B cell (primary cell): ENCODE measurements around the gene SH3D19. TPM values are rescaled to one million over a fixed set of nuclear protein-coding genes. Genes with fewer than 3 reads are reported as not detected.

Source experiments
- ATAC-seq: fragments of 200-7000 bp; cut with Tn5 transposase; one replicate; pipeline ENCODE4 v1.10.0; 2021; ENCODE audit warnings: low read depth, mild to moderate bottlenecking, moderate number of reproducible peaks, moderate library complexity
- CTCF ChIA-PET: fragments of 350-600 bp; sonication (Branson Sonifier 250); formaldehyde crosslinking; loops from one replicate; lab custom pipeline; 2021; ENCODE audit warnings: antibody characterized with exemption, inconsistent platforms; lab: Charles Lee
- POLR2A ChIA-PET: fragments of 350-600 bp; sonication (Branson Sonifier 250); formaldehyde crosslinking; loops from one replicate; lab custom pipeline; 2021; ENCODE audit warnings: antibody characterized with exemption; lab: Charles Lee
- DNase-seq: peaks from one replicate; pipeline ENCODE4 v3.0.0; 2013
- H2AFZ ChIP-seq: 2 replicates; pipeline ENCODE4 v1.6.1; 2012; ENCODE audit warnings: mild to moderate bottlenecking, low read depth, low read length; ENCODE audit not compliant: insufficient read depth, poor library complexity, severe bottlenecking
- H3K27ac ChIP-seq, 2 donors: 1 replicate in 1 of 2; 2 replicates in 1 of 2; pipeline ENCODE4 v1.5.1; 2012 to 2013; ENCODE audit warnings: low read length in 2 of 2, mild to moderate bottlenecking in 2 of 2, moderate library complexity in 1 of 2
- H3K27me3 ChIP-seq, 4 experiments: fragments of 200-600 bp in 1 of 4; sonication (generic) in 1 of 4; replicated peaks in 1 of 4; 1 replicate in 2 of 4; 2 replicates in 2 of 4; pipeline versions ENCODE4 v1.6.1 to v1.7.0; 2013 to 2016; ENCODE audit warnings: low read length in 3 of 4, mild to moderate bottlenecking in 2 of 4, mixed read lengths in 1 of 4, moderate library complexity in 1 of 4; ENCODE audit not compliant: insufficient read depth in 4 of 4, control insufficient read depth in 3 of 4; ENCODE audit errors: control extremely low read depth in 1 of 4
- H3K36me3 ChIP-seq, 2 experiments: replicated peaks in 1 of 2; 1 replicate in 1 of 2; 2 replicates in 1 of 2; pipeline versions ENCODE4 v1.6.1 to v1.7.1; 2013; ENCODE audit warnings: low read length in 1 of 2; ENCODE audit not compliant: insufficient read depth in 2 of 2, control insufficient read depth in 1 of 2; ENCODE audit errors: control extremely low read depth in 1 of 2, extremely low read depth in 1 of 2
- H3K4me1 ChIP-seq, 2 donors: fragments of 200-600 bp in 1 of 2; sonication (generic) in 1 of 2; 1 replicate in 1 of 2; 2 replicates in 1 of 2; pipeline versions ENCODE4 v1.5.1 to v1.6.1; 2013 to 2017; ENCODE audit warnings: low read length in 2 of 2; ENCODE audit not compliant: control insufficient read depth in 2 of 2, insufficient read depth in 2 of 2
- H3K4me2 ChIP-seq: replicated peaks from 2 replicates; pipeline ENCODE3; 2012; ENCODE audit warnings: mild to moderate bottlenecking, low read depth, low read length; ENCODE audit not compliant: poor library complexity, severe bottlenecking
- H3K4me3 ChIP-seq, 5 experiments: fragments of 200-600 bp in 1 of 5; sonication (generic) in 1 of 5; 1 replicate in 3 of 5; 2 replicates in 2 of 5; pipeline versions ENCODE4 v1.5.1 to v1.7.0; 2011 to 2016; ENCODE audit warnings: low read length in 4 of 5, mild to moderate bottlenecking in 4 of 5, low read depth in 2 of 5, control low read depth in 1 of 5, moderate library complexity in 1 of 5; ENCODE audit not compliant: insufficient read depth in 1 of 5; ENCODE audit errors: control extremely low read depth in 1 of 5, extremely low read depth in 1 of 5
- H3K79me2 ChIP-seq: fragments of 200-600 bp; sonication (generic); one replicate; pipeline ENCODE4 v1.6.0; 2016; ENCODE audit warnings: low read length; ENCODE audit not compliant: control insufficient read depth, insufficient read depth
- H3K9ac ChIP-seq: fragments of 200-600 bp; sonication (generic); 2 replicates; pipeline ENCODE4 v1.6.1; 2017; ENCODE audit warnings: mild to moderate bottlenecking, low read length, moderate library complexity
- H3K9me3 ChIP-seq, 3 donors: one replicate each; pipeline versions ENCODE4 v1.6.1 to v1.7.1; 2013; ENCODE audit warnings: low read length in 2 of 3; ENCODE audit not compliant: control insufficient read depth in 2 of 3, insufficient read depth in 1 of 3; ENCODE audit errors: control extremely low read depth in 1 of 3
- H4K20me1 ChIP-seq: 2 replicates; pipeline ENCODE4 v1.6.0; 2012; ENCODE audit warnings: mild to moderate bottlenecking, low read length; ENCODE audit not compliant: insufficient read depth, control insufficient read depth, poor library complexity, severe bottlenecking
- H3K27ac Mint-ChIP-seq: one replicate; pipeline ENCODE4 v1.8.0; 2021; ENCODE audit warnings: mixed read lengths
- H3K27me3 Mint-ChIP-seq: one replicate; pipeline ENCODE4 v1.8.0; 2021; ENCODE audit warnings: mixed read lengths
- H3K4me1 Mint-ChIP-seq: one replicate; pipeline ENCODE4 v1.8.0; 2021; ENCODE audit warnings: mixed read lengths
- H3K4me3 Mint-ChIP-seq: one replicate; pipeline ENCODE4 v1.8.0; 2021; ENCODE audit warnings: mixed read lengths
- H3K9me3 Mint-ChIP-seq: one replicate; pipeline ENCODE4 v1.8.0; 2022; ENCODE audit warnings: mixed read lengths; ENCODE audit not compliant: insufficient read depth
- CTCF ChIP-seq: fragments of 200-600 bp; IDR thresholded peaks from one replicate; pipeline ENCODE4 v1.8.0; 2022; ENCODE audit warnings: antibody characterized with exemption, mild to moderate bottlenecking
- EZH2 ChIP-seq: IDR thresholded peaks from 2 replicates; pipeline ENCODE4 v1.6.1; 2012; ENCODE audit warnings: borderline replicate concordance, low read depth, mild to moderate bottlenecking, moderate library complexity, low read length; ENCODE audit not compliant: insufficient read depth, poor library complexity, severe bottlenecking
- WGBS: methylation state at CpG from one replicate; pipeline ENCODE4 v1.1.5; 2013; ENCODE audit warnings: missing lambda C conversion rate; ENCODE audit not compliant: insufficient coverage; 5-methylcytosine and 5-hydroxymethylcytosine counted together
- intact Hi-C: fragments of 100-400 bp; cut with micrococcal nuclease; formaldehyde crosslinking; loops from one replicate; pipeline ENCODE4 v1.10.0; 2022
- polyA plus RNA-seq: library from polyadenylated mRNA; depleted of rRNA; stranded (reverse); fragments of >200 nt; gene quantifications from 2 replicates; pipeline ENCODE4 v1.2.3, GENCODE V29; 2012
- total RNA-seq, 2 donors: library from RNA; stranded (reverse); fragments of 120-200 nt in 1 of 2; gene quantifications; 1 replicate in 1 of 2; 2 replicates in 1 of 2; pipeline versions ENCODE4 v1.2.3 to v1.2.4, GENCODE V29; 2013 to 2022

Gene SH3D19
- total and polyA plus RNA-seq, 2 donors (not counting 1 experiment from before 2014, with no cell fraction given): 0.01 TPM; not detected in 1

GRCh38 chr4:151227172-151227571 is 98.2 kb downstream of the SH3D19 start:
- Histone ChIP-seq H3K27ac (no peak overlapping the region), H3K4me2 (no peak overlapping the region), H2AFZ (no peak overlapping the region), H3K79me2 (no peaks in the 10 kb centered on the region), H3K4me3 (no peak overlapping the region), H3K36me3 (no peaks in the 10 kb centered on the region), H3K9ac (no peak overlapping the region), H4K20me1 (no peaks in the 10 kb centered on the region), H3K9me3 (no peaks in the 10 kb centered on the region), H3K4me1 (no peaks in the 10 kb centered on the region), H3K27me3 (peaks cover 0 to 6% (median 2%) of the 10 kb centered on the region in 4 experiments)
- Mint-ChIP-seq H3K27ac (no peak overlapping the region), H3K4me1 (no peaks in the 10 kb centered on the region), H3K4me3 (no peak overlapping the region), H3K27me3 (peaks cover 10% of the 10 kb centered on the region), H3K9me3 (peaks cover 3% of the 10 kb centered on the region)
- TF ChIP-seq CTCF (no peak), EZH2 (no peak)
- DNase-seq: no peak
- CTCF ChIA-PET: no interaction called here
- POLR2A ChIA-PET: no interaction called here
- ATAC-seq: no peak
- intact Hi-C loops: no loop called here
- no CpG with 5 or more reads among the region's 1 CpG for WGBS

- Histone ChIP-seq H3K9ac (no peak overlapping the region), H3K4me2 (no peak overlapping the region), H3K79me2 (no peaks in the 10 kb centered on the region), H3K9me3 (no peaks in the 10 kb centered on the region), H3K27ac (no peak overlapping the region), H3K27me3 (peaks cover 0 to 6% (median 2%) of the 10 kb centered on the region in 4 experiments), H3K4me1 (no peaks in the 10 kb centered on the region), H2AFZ (no peak overlapping the region), H4K20me1 (no peaks in the 10 kb centered on the region), H3K36me3 (no peaks in the 10 kb centered on the region), H3K4me3 (no peak overlapping the region)
- H3K27ac Mint-ChIP-seq: no peak overlapping the region
- H3K4me3 Mint-ChIP-seq: no peak overlapping the region
- peaks cover 3% of the 10 kb centered on the region for H3K9me3 Mint-ChIP-seq
- intact Hi-C loops: no loop called here
- no peak for ATAC-seq
- no CpG with 5 or more reads among the region's 10 CpGs for WGBS
- TF ChIP-seq EZH2 (no peak), CTCF (no peak)
- H3K4me1 Mint-ChIP-seq: no peaks in the 10 kb centered on the region
- DNase-seq: no peak
- ChIA-PET POLR2A (no interaction called here), CTCF (no interaction called here)
- peaks cover 10% of the 10 kb centered on the region for H3K27me3 Mint-ChIP-seq
Measured at GRCh38 chr4:151226004-151226932, 99.1 kb downstream of the SH3D19 start.
